Measurements from ENCODE around the gene NUMB. TPM values are rescaled to one million over a fixed set of nuclear protein-coding genes. Genes with fewer than 3 reads are reported as not detected.

Gene NUMB
- total RNA-seq, 1 experiment from 2014 or later: 81.5 TPM

- ChIA-PET CTCF (no interaction called here), POLR2A (interaction anchor here (0.6 kb wide), 1 partner anchor 416 kb away, joined by 3 read pairs; no protein-coding TSS in a partner anchor)
- TF ChIP-seq CTCF (IDR thresholded peaks at IDR 0.05; ENCODE audit: unreplicated experiment): no peak
- no TSS peak for BruUV-seq (replicated peaks)
- intact Hi-C loops (cut with micrococcal nuclease): no loop called here
- no peak for DNase-seq (ENCODE audit: unreplicated experiment)
- H3K27ac Mint-ChIP-seq (ENCODE audit: low read depth, unreplicated experiment): peak overlapping the region; percentile 0
- H3K36me3 Mint-ChIP-seq (ENCODE audit: insufficient read depth, unreplicated experiment): no peaks in the 10 kb centered on the region
- H3K4me1 Mint-ChIP-seq (ENCODE audit: insufficient read depth, unreplicated experiment): peaks cover 25% of the 10 kb centered on the region
- H3K27me3 Mint-ChIP-seq (ENCODE audit: insufficient read depth, unreplicated experiment): no peaks in the 10 kb centered on the region
- no peaks in the 10 kb centered on the region for H3K9me3 Mint-ChIP-seq (ENCODE audit: unreplicated experiment)
- H3K4me3 Mint-ChIP-seq (ENCODE audit: unreplicated experiment): peak overlapping the region; percentile 59
These were observed 211.8 kb downstream of the NUMB start for GRCh38 chr14:73246387-73247150.

- Mint-ChIP-seq H3K9me3 (ENCODE audit: unreplicated experiment) (no peaks in the 10 kb centered on the region), H3K4me3 (ENCODE audit: unreplicated experiment) (peak overlapping the region; percentile 59), H3K27ac (ENCODE audit: low read depth, unreplicated experiment) (no peak overlapping the region), H3K27me3 (ENCODE audit: insufficient read depth, unreplicated experiment) (no peaks in the 10 kb centered on the region), H3K4me1 (ENCODE audit: insufficient read depth, unreplicated experiment) (peaks cover 27% of the 10 kb centered on the region), H3K36me3 (ENCODE audit: insufficient read depth, unreplicated experiment) (no peaks in the 10 kb centered on the region)
- ChIA-PET POLR2A (interaction anchor here (0.6 kb wide), 1 partner anchor 417 kb away, joined by 3 read pairs; no protein-coding TSS in a partner anchor), CTCF (no interaction called here)
- DNase-seq (ENCODE audit: unreplicated experiment): no peak
- no TSS peak for BruUV-seq (replicated peaks)
- intact Hi-C loops (cut with micrococcal nuclease): no loop called here
- TF ChIP-seq CTCF (IDR thresholded peaks at IDR 0.05; ENCODE audit: unreplicated experiment): no peak
These were observed 212.6 kb downstream of the NUMB start for GRCh38 chr14:73245480-73246325.

GRCh38 chr14:73244541-73245290 lies 213.6 kb downstream of the NUMB start:
- no peak for TF ChIP-seq CTCF (IDR thresholded peaks at IDR 0.05; ENCODE audit: unreplicated experiment)
- Mint-ChIP-seq H3K27ac (ENCODE audit: low read depth, unreplicated experiment) (no peak overlapping the region), H3K4me1 (ENCODE audit: insufficient read depth, unreplicated experiment) (peaks cover 33% of the 10 kb centered on the region), H3K4me3 (ENCODE audit: unreplicated experiment) (no peak overlapping the region), H3K9me3 (ENCODE audit: unreplicated experiment) (no peaks in the 10 kb centered on the region), H3K27me3 (ENCODE audit: insufficient read depth, unreplicated experiment) (no peaks in the 10 kb centered on the region), H3K36me3 (ENCODE audit: insufficient read depth, unreplicated experiment) (no peaks in the 10 kb centered on the region)
- CTCF ChIA-PET: interaction anchor here (0.7 kb wide), 1 partner anchor 263 kb away, joined by 3 read pairs; no protein-coding TSS in a partner anchor
- no peak for DNase-seq (ENCODE audit: unreplicated experiment)
- intact Hi-C loops (cut with micrococcal nuclease): no loop called here
- no TSS peak for BruUV-seq (replicated peaks)
- POLR2A ChIA-PET: interaction anchor here (0.6 to 0.7 kb wide), 3 partner anchors 72 to 1609 kb away, joined by 3 read pairs; no protein-coding TSS in a partner anchor
